Endothelial cell (in vitro differentiated cells): ENCODE data around the gene PSD. TPM values are rescaled to one million over a fixed set of nuclear protein-coding genes. Genes with fewer than 3 reads are reported as not detected.

ENCODE experiments used
- DNase-seq: peaks from one replicate; pipeline ENCODE4 v3.0.0; 2021; ENCODE audit warnings: low spot score
- H3K27ac Mint-ChIP-seq: one replicate; pipeline ENCODE4 v1.8.0; 2021; ENCODE audit warnings: mixed read lengths, inconsistent platforms; ENCODE audit not compliant: unreplicated experiment
- H3K27me3 Mint-ChIP-seq: one replicate; pipeline ENCODE4 v1.8.0; 2021; ENCODE audit warnings: mild to moderate bottlenecking, moderate library complexity, mixed read lengths, inconsistent platforms; ENCODE audit not compliant: unreplicated experiment
- H3K36me3 Mint-ChIP-seq: one replicate; pipeline ENCODE4 v1.8.0; 2021; ENCODE audit warnings: mild to moderate bottlenecking, low read depth, mixed read lengths, inconsistent platforms; ENCODE audit not compliant: unreplicated experiment
- H3K4me1 Mint-ChIP-seq: one replicate; pipeline ENCODE4 v1.8.0; 2021; ENCODE audit warnings: mild to moderate bottlenecking, mixed read lengths, inconsistent platforms; ENCODE audit not compliant: unreplicated experiment
- H3K4me3 Mint-ChIP-seq: one replicate; pipeline ENCODE4 v1.8.0; 2021; ENCODE audit warnings: mild to moderate bottlenecking, mixed read lengths, inconsistent platforms; ENCODE audit not compliant: unreplicated experiment
- H3K9me3 Mint-ChIP-seq: one replicate; pipeline ENCODE4 v1.8.0; 2021; ENCODE audit warnings: mixed read lengths, inconsistent platforms; ENCODE audit not compliant: unreplicated experiment
- total RNA-seq: library from RNA; stranded (reverse); fragmentation: NEBNext Ultra II Directional; extraction: Animal tissue kit (Norgen Biotek cat#: 25700); gene quantifications from one replicate; pipeline ENCODE4 v1.2.1, GENCODE V29; 2021; ENCODE audit not compliant: unreplicated experiment
- TF ChIP-seq, protein P1 (sequence below): fragments of 200-600 bp; sonication (generic); IDR thresholded peaks from one replicate; pipeline ENCODE4 v1.5.0; 2021; ENCODE audit warnings: antibody characterized with exemption; ENCODE audit not compliant: unreplicated experiment

The PSD gene
- total RNA-seq, 1 donor from 2014 or later, result 0.31 TPM

DNA sequence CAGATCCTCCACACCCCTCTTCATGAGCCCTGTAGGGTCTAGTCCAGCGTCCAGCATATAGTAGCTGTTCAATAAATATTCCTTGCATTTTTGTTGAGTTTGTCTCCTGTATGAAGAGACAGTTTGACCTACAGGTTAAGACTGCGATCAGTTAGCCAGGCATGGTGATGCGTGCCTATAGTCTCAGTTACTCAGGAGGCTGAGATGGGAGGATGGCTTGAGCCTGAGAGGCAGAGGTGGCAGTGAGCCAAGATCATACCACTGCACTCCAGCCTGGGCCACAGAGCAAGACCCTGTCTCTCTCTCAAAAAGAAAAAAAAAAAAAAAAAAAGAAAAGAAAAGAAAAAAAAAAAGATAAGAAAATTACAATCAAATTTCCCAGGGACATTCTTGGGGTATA, 18.9 kb upstream of the PSD start:
- TF ChIP-seq, protein P1, sequence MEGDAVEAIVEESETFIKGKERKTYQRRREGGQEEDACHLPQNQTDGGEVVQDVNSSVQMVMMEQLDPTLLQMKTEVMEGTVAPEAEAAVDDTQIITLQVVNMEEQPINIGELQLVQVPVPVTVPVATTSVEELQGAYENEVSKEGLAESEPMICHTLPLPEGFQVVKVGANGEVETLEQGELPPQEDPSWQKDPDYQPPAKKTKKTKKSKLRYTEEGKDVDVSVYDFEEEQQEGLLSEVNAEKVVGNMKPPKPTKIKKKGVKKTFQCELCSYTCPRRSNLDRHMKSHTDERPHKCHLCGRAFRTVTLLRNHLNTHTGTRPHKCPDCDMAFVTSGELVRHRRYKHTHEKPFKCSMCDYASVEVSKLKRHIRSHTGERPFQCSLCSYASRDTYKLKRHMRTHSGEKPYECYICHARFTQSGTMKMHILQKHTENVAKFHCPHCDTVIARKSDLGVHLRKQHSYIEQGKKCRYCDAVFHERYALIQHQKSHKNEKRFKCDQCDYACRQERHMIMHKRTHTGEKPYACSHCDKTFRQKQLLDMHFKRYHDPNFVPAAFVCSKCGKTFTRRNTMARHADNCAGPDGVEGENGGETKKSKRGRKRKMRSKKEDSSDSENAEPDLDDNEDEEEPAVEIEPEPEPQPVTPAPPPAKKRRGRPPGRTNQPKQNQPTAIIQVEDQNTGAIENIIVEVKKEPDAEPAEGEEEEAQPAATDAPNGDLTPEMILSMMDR, result no peak
- Mint-ChIP-seq H3K27me3 (peaks cover 16% of the 10 kb centered on the region), H3K4me1 (peaks cover 42% of the 10 kb centered on the region), H3K27ac (no peak overlapping the region), H3K4me3 (no peak overlapping the region), H3K36me3 (no peaks in the 10 kb centered on the region), H3K9me3 (no peaks in the 10 kb centered on the region)
- no peak for DNase-seq

DNA sequence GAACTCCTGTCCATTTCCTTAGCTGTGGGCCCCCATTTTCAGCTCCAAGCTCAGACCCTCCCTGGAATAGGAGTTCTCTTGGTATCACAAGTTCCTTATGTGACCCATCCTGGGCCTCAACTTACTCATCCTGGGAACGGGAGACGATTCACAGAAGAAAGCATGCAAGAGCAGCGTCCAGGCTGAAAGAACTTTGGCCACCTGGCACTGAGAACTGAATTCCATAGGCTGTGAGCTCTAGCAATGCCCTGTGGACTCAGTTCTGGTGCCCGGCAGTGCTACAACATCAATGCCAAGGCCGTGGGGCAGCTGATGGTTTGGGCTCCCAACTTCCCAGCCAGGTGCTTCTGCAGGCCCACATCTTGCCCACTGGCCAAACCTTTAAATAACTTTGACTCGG, 17.7 kb upstream of the PSD start:
- H3K27me3 Mint-ChIP-seq, result peaks cover 14% of the 10 kb centered on the region
- H3K9me3 Mint-ChIP-seq, result no peaks in the 10 kb centered on the region
- TF ChIP-seq, protein P1, result no peak
- H3K4me3 Mint-ChIP-seq, result no peak overlapping the region
- DNase-seq, result no peak
- H3K36me3 Mint-ChIP-seq, result no peaks in the 10 kb centered on the region
- peaks cover 47% of the 10 kb centered on the region for H3K4me1 Mint-ChIP-seq
- H3K27ac Mint-ChIP-seq, result no peak overlapping the region

DNA sequence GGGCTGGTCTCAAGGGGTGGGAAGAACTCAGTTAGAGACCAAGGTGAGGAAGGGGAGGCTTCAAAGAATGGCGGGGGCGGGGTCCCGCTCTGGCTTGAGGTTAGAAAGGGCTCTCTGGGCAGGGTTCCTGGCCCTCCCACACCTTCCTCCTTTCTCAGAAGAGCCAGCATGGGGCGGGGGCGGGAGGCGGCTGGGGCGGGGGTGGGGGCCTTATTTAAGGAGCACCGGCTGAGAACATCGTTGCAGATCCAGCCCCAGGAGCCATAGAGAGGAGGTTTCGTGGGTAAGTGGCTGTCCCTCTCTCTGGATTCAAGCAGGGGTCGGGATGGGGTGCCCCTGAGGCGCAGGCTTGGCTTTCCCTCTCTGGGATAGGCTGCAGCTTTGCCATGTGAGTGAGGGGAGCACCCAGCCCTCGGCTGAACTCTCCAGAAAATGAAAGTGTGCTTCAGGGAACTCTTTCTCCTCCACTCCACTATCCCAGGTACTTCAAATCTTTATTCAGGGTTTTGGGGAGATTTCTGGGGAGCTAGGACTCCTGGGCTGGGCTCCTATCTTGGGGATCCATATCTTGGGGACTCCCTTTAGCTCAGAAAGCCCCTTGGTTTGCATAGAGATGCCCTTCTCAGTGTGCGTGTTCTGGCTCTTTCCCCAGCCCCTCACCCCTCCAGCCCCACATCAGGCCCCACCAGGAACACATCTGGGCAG, 17.1 kb upstream of the PSD start:
- DNase-seq, result no peak
- peaks cover 14% of the 10 kb centered on the region for H3K27me3 Mint-ChIP-seq

DNA sequence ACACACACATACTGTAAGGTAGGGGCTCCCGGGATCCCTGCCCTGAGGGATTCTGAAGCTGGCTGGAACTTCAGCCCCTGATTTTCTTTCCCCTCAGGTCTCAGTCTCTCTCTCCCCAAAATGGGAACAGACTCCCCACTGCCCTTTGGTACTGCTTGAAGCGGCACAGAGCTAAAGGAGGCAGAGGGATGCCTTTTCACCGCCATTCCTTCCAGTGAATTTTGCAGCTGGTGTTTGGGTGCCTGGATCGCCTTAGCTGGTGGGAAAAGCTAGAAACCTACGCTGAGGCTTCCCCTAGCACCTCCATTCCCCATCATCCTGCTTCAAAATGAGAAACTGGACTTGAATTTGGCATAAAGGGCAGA, 16.5 kb upstream of the PSD start:
- TF ChIP-seq, protein P1, result no peak
- Mint-ChIP-seq H3K27me3 (peaks cover 14% of the 10 kb centered on the region), H3K9me3 (no peaks in the 10 kb centered on the region), H3K4me3 (peak overlapping the region; percentile 47), H3K27ac (peak overlapping the region; percentile 80), H3K4me1 (peaks cover 47% of the 10 kb centered on the region), H3K36me3 (no peaks in the 10 kb centered on the region)
- no peak for DNase-seq

More for the DNA sequence above, 17.1 kb upstream of the PSD start:
- peaks cover 47% of the 10 kb centered on the region for H3K4me1 Mint-ChIP-seq
- no peaks in the 10 kb centered on the region for H3K36me3 Mint-ChIP-seq
- peak overlapping the region; percentile 52 for H3K27ac Mint-ChIP-seq
- no peaks in the 10 kb centered on the region for H3K9me3 Mint-ChIP-seq
- H3K4me3 Mint-ChIP-seq, result peak overlapping the region; percentile 47
- TF ChIP-seq, protein P1, result no peak

DNA sequence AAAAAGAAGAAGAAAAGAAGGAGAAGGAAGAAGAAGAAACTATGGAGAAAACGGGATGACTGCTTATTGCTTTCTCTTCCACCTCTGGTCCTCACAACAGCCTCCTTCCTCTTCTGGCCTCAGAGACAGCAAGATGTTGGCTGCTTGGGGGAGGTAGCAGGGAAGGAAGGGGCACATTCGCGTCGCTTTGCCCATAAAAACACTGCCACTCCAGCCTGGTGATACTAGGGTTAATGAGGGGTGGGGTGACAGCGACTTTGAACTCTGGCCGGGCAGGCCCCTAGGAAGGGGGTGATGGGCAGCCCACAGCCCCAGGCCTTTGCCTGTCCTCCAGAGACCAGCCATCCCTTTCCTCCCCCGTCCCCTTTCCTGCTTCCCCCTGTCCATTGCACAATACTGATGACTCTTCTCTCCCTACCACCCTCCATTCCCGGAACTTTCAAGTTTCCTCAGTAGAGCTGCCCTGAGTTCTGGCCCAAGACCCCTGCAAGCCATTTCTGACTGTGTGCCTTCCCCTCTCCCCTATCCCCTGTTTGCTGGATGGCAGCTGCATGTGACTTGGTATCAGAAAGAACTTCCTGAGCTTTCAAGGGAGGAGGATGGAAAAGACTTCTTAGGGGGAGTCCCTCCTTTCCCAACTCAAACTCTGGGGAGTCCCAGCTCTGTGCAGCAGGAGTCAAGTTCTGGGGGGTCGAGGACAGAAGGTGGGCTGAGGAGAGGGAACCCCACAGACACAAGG, 16.0 kb upstream of the PSD start:
- no peaks in the 10 kb centered on the region for H3K9me3 Mint-ChIP-seq
- TF ChIP-seq, protein P1, result no peak
- no peak for DNase-seq
- H3K4me3 Mint-ChIP-seq, result peak overlapping the region; percentile 23
- peaks cover 14% of the 10 kb centered on the region for H3K27me3 Mint-ChIP-seq
- H3K36me3 Mint-ChIP-seq, result no peaks in the 10 kb centered on the region
- H3K27ac Mint-ChIP-seq, result peak overlapping the region; percentile 80
- H3K4me1 Mint-ChIP-seq, result peaks cover 47% of the 10 kb centered on the region
